ENCODE data around the gene EIF4E2. TPM values are rescaled to one million over a fixed set of nuclear protein-coding genes. Genes with fewer than 3 reads are reported as not detected.

The EIF4E2 gene
- total and polyA plus RNA-seq, 2 of the 4 experiments (the other 2 are of a cell fraction) = 52.1 to 105 TPM

GRCh38 chr2:232505856-232506255 lies 44.6 kb upstream of the EIF4E2 start:
- no peaks in the 10 kb centered on the region for H3K9me3 ChIP-seq (ENCODE audit: control insufficient read depth, insufficient read depth, low read length)
- no peak overlapping the region for H3K9ac ChIP-seq (ENCODE audit: low read depth, low read length)
- no peak overlapping the region for H3K4me3 ChIP-seq (ENCODE audit: insufficient read depth, low read depth, low read length)
- no peak for TF ChIP-seq MXI1 (IDR thresholded peaks at IDR 0.05; ENCODE audit: borderline replicate concordance, low read depth, low read length)
- TF ChIP-seq RCOR1 (IDR thresholded peaks at IDR 0.05; ENCODE audit: insufficient replicate concordance, low read length) = no peak
- no peak for TF ChIP-seq SMC3 (IDR thresholded peaks at IDR 0.05; ENCODE audit: low read depth, low read length)
- no peak for TF ChIP-seq FOS (IDR thresholded peaks at IDR 0.05; ENCODE audit: low read depth, low read length)
- no peak for TF ChIP-seq MAZ (IDR thresholded peaks at IDR 0.05; ENCODE audit: borderline replicate concordance, low read depth, low read length)
- no peak for TF ChIP-seq POLR2A (IDR thresholded peaks at IDR 0.05; ENCODE audit: low read depth, low read length)
- TF ChIP-seq CHD1 (IDR thresholded peaks at IDR 0.05; ENCODE audit: low read depth, low read length) = no peak
- TF ChIP-seq, protein P1, sequence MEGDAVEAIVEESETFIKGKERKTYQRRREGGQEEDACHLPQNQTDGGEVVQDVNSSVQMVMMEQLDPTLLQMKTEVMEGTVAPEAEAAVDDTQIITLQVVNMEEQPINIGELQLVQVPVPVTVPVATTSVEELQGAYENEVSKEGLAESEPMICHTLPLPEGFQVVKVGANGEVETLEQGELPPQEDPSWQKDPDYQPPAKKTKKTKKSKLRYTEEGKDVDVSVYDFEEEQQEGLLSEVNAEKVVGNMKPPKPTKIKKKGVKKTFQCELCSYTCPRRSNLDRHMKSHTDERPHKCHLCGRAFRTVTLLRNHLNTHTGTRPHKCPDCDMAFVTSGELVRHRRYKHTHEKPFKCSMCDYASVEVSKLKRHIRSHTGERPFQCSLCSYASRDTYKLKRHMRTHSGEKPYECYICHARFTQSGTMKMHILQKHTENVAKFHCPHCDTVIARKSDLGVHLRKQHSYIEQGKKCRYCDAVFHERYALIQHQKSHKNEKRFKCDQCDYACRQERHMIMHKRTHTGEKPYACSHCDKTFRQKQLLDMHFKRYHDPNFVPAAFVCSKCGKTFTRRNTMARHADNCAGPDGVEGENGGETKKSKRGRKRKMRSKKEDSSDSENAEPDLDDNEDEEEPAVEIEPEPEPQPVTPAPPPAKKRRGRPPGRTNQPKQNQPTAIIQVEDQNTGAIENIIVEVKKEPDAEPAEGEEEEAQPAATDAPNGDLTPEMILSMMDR (conservative IDR thresholded peaks at IDR 0.05; ENCODE audit: low read depth, low read length) = no peak
- TF ChIP-seq MAFK (IDR thresholded peaks at IDR 0.05; ENCODE audit: low read depth, low read length) = no peak
- TF ChIP-seq CEBPB (IDR thresholded peaks at IDR 0.05; ENCODE audit: low read depth, low read length) = no peak
- TF ChIP-seq, protein P2, sequence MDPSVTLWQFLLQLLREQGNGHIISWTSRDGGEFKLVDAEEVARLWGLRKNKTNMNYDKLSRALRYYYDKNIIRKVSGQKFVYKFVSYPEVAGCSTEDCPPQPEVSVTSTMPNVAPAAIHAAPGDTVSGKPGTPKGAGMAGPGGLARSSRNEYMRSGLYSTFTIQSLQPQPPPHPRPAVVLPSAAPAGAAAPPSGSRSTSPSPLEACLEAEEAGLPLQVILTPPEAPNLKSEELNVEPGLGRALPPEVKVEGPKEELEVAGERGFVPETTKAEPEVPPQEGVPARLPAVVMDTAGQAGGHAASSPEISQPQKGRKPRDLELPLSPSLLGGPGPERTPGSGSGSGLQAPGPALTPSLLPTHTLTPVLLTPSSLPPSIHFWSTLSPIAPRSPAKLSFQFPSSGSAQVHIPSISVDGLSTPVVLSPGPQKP (IDR thresholded peaks at IDR 0.05; ENCODE audit: borderline replicate concordance, low read depth, low read length) = no peak
- TF ChIP-seq, protein P3, sequence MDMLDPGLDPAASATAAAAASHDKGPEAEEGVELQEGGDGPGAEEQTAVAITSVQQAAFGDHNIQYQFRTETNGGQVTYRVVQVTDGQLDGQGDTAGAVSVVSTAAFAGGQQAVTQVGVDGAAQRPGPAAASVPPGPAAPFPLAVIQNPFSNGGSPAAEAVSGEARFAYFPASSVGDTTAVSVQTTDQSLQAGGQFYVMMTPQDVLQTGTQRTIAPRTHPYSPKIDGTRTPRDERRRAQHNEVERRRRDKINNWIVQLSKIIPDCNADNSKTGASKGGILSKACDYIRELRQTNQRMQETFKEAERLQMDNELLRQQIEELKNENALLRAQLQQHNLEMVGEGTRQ (IDR thresholded peaks at IDR 0.05; ENCODE audit: low read depth, low read length) = no peak
- no peak for TF ChIP-seq RAD21 (IDR thresholded peaks at IDR 0.05; ENCODE audit: low read length)
- TF ChIP-seq RFX5 (IDR thresholded peaks at IDR 0.05; ENCODE audit: low read depth, low read length) = no peak
- no peak for TF ChIP-seq BHLHE40 (IDR thresholded peaks at IDR 0.05; ENCODE audit: low read depth, low read length)
- no peak for TF ChIP-seq NFE2L2 (IDR thresholded peaks at IDR 0.05; ENCODE audit: low read depth, low read length)
- H2BK5ac ChIP-seq (ENCODE audit: low read depth, low read length, poor library complexity, severe bottlenecking) = no peak overlapping the region
- H4K8ac ChIP-seq (ENCODE audit: low read depth in 2 of 2, low read length in 2 of 2) = no peak overlapping the region
- no peak overlapping the region for H3K4ac ChIP-seq (ENCODE audit: low read depth, low read length)
- no peak overlapping the region for H3K18ac ChIP-seq (ENCODE audit: low read depth, low read length)
- no peaks in the 10 kb centered on the region for H3K4me1 ChIP-seq (ENCODE audit: control insufficient read depth, insufficient read depth, low read length)
- dilution Hi-C loops (cut with HindIII; ENCODE audit: low sequenced_read_pairs, unreplicated experiment) = no loop called here
- no peak overlapping the region for H4K5ac ChIP-seq (ENCODE audit: low read depth, low read length)
- no peaks in the 10 kb centered on the region for H3K9me1 ChIP-seq (ENCODE audit: insufficient read depth, low read length)
- H3K23ac ChIP-seq (ENCODE audit: low read depth, low read length) = no peak overlapping the region
- no peak overlapping the region for H3K56ac ChIP-seq (ENCODE audit: extremely low read depth, insufficient read depth, low read length)
- no peaks in the 10 kb centered on the region for H3K36me3 ChIP-seq (ENCODE audit: control insufficient read depth, insufficient read depth, low read length)
- POLR2A ChIA-PET (ENCODE audit: unreplicated experiment) = no interaction called here
- no peaks in the 10 kb centered on the region for H4K20me1 ChIP-seq (ENCODE audit: insufficient read depth, low read length)
- no peak overlapping the region for H3K14ac ChIP-seq (replicated peaks; ENCODE audit: low read depth, low read length)
- intact Hi-C loops (cut with micrococcal nuclease) = loop anchor here (10.0 kb wide), 1 partner anchor 601 kb away; no protein-coding TSS in a partner anchor
- no peak overlapping the region for H2AFZ ChIP-seq (replicated peaks; ENCODE audit: low read length, poor library complexity)
- no peak overlapping the region for H3K27ac ChIP-seq (ENCODE audit: insufficient read depth, low read length)
- peaks cover 57% of the 10 kb centered on the region for H3K27me3 ChIP-seq (ENCODE audit: control insufficient read depth, insufficient read depth, low read length)
- H2BK120ac ChIP-seq (ENCODE audit: low read depth, low read length) = no peak overlapping the region
- H2AK5ac ChIP-seq (ENCODE audit: low read depth, low read length) = no peak overlapping the region
- DNase-seq = no peak
- CTCF ChIA-PET = interaction anchor here (0.5 kb wide), 1 partner anchor 618 kb away, joined by 3 read pairs; no protein-coding TSS in a partner anchor
- H2AK9ac ChIP-seq (replicated peaks; ENCODE audit: low read depth, low read length, poor library complexity) = no peak overlapping the region
- ATAC-seq (ENCODE audit: low read depth) = no peak
- H3K79me1 ChIP-seq (ENCODE audit: low read depth in 1 of 2, low read length in 2 of 2) = no peaks in the 10 kb centered on the region
- H2BK20ac ChIP-seq (ENCODE audit: low read depth, low read length) = no peak overlapping the region
- no TSS peak for BruUV-seq (replicated peaks)
- no peak overlapping the region for H2BK15ac ChIP-seq (ENCODE audit: low read depth, low read length)
- no peak overlapping the region for H3K4me2 ChIP-seq (ENCODE audit: low read depth, low read length)
- in situ Hi-C loops (cut with MboI; ENCODE audit: low sequenced_read_pairs) = no loop called here
- WGBS, 2 experiments (ENCODE audit: extremely low coverage in 2 of 2, insufficient read length in 1 of 2) = 14% methylated on average over 4 of the region's 10 CpGs; no CpG with 5 or more reads in 1 of the 2 experiments
- H4K91ac ChIP-seq (ENCODE audit: insufficient read depth, low read depth, low read length) = no peak overlapping the region

Measured in IMR-90 (cell line).